SK-N-SH treated with all-trans-retinoic acid at 6 μM for 48 hours (cell line): Measurements from ENCODE around the gene SNX18.

Source experiments
- CSDC2 ChIP-seq: fragments of 250-450 bp; sonication (Bioruptor Pico); IDR thresholded peaks from 2 replicates; pipeline ENCODE4 v1.5.0; 2020; ENCODE audit warnings: mild to moderate bottlenecking, moderate library complexity
- ESRRG ChIP-seq: fragments of 250-450 bp; sonication (Bioruptor Pico); IDR thresholded peaks from 2 replicates; pipeline ENCODE4 v1.6.1; 2021; ENCODE audit warnings: mild to moderate bottlenecking
- OSR1 ChIP-seq: fragments of 250-450 bp; sonication (Bioruptor Pico); IDR thresholded peaks from 2 replicates; pipeline ENCODE4 v1.8.0; 2022; ENCODE audit warnings: moderate library complexity, mild to moderate bottlenecking, inconsistent platforms
- POU6F1 ChIP-seq: fragments of 250-450 bp; sonication (Bioruptor Pico); IDR thresholded peaks from 2 replicates; pipeline ENCODE4 v1.8.0; 2021; ENCODE audit warnings: low read depth, mild to moderate bottlenecking, moderate library complexity, borderline replicate concordance
- RARB ChIP-seq: fragments of 250-450 bp; sonication (Bioruptor Pico); IDR thresholded peaks from 2 replicates; pipeline ENCODE4 v1.8.0; 2021; ENCODE audit warnings: mild to moderate bottlenecking, moderate library complexity
- ZC3H10 ChIP-seq: fragments of 250-450 bp; sonication (Bioruptor Pico); IDR thresholded peaks from 2 replicates; pipeline ENCODE4 v1.5.1; 2021; ENCODE audit warnings: mild to moderate bottlenecking, moderate library complexity
- ZFP3 ChIP-seq: fragments of 250-450 bp; sonication (Bioruptor Pico); IDR thresholded peaks from 2 replicates; pipeline ENCODE4 v1.5.0; 2020; ENCODE audit warnings: mild to moderate bottlenecking, moderate library complexity
- ZFP30 ChIP-seq: fragments of 450-650 bp; formaldehyde crosslinking; IDR thresholded peaks from 2 replicates; pipeline ENCODE4 v1.5.0; 2022; ENCODE audit warnings: mild to moderate bottlenecking, moderate library complexity
- ZNF8 ChIP-seq: fragments of 450-650 bp; formaldehyde crosslinking; IDR thresholded peaks from 2 replicates; pipeline ENCODE4 v1.5.0; 2020; ENCODE audit warnings: mild to moderate bottlenecking, moderate library complexity
- TF ChIP-seq, protein P1 (sequence below): fragments of 250-450 bp; sonication (Bioruptor Pico); IDR thresholded peaks from 2 replicates; pipeline ENCODE4 v1.5.0; 2020; ENCODE audit warnings: mild to moderate bottlenecking, moderate library complexity
- TF ChIP-seq, protein P2 (sequence below): fragments of 250-450 bp; sonication (Bioruptor Pico); IDR thresholded peaks from 2 replicates; pipeline ENCODE4 v1.8.0; 2020; ENCODE audit warnings: mild to moderate bottlenecking, moderate library complexity, borderline replicate concordance
- TF ChIP-seq, protein P3 (sequence below): fragments of 250-450 bp; sonication (Bioruptor Pico); IDR thresholded peaks from 2 replicates; pipeline ENCODE4 v1.5.1; 2020; ENCODE audit warnings: low read depth, mild to moderate bottlenecking, moderate library complexity

GRCh38 chr5:54540286-54540685 lies 22.7 kb downstream of the SNX18 start:
- TF ChIP-seq, protein P1, sequence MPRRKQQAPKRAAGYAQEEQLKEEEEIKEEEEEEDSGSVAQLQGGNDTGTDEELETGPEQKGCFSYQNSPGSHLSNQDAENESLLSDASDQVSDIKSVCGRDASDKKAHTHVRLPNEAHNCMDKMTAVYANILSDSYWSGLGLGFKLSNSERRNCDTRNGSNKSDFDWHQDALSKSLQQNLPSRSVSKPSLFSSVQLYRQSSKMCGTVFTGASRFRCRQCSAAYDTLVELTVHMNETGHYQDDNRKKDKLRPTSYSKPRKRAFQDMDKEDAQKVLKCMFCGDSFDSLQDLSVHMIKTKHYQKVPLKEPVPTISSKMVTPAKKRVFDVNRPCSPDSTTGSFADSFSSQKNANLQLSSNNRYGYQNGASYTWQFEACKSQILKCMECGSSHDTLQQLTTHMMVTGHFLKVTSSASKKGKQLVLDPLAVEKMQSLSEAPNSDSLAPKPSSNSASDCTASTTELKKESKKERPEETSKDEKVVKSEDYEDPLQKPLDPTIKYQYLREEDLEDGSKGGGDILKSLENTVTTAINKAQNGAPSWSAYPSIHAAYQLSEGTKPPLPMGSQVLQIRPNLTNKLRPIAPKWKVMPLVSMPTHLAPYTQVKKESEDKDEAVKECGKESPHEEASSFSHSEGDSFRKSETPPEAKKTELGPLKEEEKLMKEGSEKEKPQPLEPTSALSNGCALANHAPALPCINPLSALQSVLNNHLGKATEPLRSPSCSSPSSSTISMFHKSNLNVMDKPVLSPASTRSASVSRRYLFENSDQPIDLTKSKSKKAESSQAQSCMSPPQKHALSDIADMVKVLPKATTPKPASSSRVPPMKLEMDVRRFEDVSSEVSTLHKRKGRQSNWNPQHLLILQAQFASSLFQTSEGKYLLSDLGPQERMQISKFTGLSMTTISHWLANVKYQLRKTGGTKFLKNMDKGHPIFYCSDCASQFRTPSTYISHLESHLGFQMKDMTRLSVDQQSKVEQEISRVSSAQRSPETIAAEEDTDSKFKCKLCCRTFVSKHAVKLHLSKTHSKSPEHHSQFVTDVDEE (CRISPR knock-in tag): no peak
- TF ChIP-seq, protein P2, sequence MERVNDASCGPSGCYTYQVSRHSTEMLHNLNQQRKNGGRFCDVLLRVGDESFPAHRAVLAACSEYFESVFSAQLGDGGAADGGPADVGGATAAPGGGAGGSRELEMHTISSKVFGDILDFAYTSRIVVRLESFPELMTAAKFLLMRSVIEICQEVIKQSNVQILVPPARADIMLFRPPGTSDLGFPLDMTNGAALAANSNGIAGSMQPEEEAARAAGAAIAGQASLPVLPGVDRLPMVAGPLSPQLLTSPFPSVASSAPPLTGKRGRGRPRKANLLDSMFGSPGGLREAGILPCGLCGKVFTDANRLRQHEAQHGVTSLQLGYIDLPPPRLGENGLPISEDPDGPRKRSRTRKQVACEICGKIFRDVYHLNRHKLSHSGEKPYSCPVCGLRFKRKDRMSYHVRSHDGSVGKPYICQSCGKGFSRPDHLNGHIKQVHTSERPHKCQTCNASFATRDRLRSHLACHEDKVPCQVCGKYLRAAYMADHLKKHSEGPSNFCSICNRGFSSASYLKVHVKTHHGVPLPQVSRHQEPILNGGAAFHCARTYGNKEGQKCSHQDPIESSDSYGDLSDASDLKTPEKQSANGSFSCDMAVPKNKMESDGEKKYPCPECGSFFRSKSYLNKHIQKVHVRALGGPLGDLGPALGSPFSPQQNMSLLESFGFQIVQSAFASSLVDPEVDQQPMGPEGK (CRISPR knock-in tag): no peak
- TF ChIP-seq RARB (CRISPR knock-in tag) (no peak), ESRRG (CRISPR knock-in tag) (no peak), CSDC2 (CRISPR knock-in tag) (no peak), POU6F1 (no peak), OSR1 (CRISPR knock-in tag) (no peak), ZNF8 (no peak), ZFP3 (no peak), ZC3H10 (CRISPR knock-in tag) (no peak), ZFP30 (CRISPR knock-in tag) (no peak)
- TF ChIP-seq, protein P3, sequence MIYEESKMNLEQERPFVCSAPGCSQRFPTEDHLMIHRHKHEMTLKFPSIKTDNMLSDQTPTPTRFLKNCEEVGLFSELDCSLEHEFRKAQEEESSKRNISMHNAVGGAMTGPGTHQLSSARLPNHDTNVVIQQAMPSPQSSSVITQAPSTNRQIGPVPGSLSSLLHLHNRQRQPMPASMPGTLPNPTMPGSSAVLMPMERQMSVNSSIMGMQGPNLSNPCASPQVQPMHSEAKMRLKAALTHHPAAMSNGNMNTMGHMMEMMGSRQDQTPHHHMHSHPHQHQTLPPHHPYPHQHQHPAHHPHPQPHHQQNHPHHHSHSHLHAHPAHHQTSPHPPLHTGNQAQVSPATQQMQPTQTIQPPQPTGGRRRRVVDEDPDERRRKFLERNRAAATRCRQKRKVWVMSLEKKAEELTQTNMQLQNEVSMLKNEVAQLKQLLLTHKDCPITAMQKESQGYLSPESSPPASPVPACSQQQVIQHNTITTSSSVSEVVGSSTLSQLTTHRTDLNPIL (CRISPR knock-in tag): no peak
